Neuronal stem cell (in vitro differentiated cells): Measurements from ENCODE around the gene FAM3B.

Source experiments
- DNase-seq: peaks from one replicate; pipeline ENCODE4 v3.0.0-alpha.2; 2013; ENCODE audit warnings: low spot score
- H2AFZ ChIP-seq: one replicate; pipeline ENCODE4 v1.6.1; 2013; ENCODE audit warnings: mild to moderate bottlenecking, low read length, inconsistent platforms
- H2AK5ac ChIP-seq: 2 replicates; pipeline ENCODE4 v1.6.1; 2013; ENCODE audit warnings: low read depth, mild to moderate bottlenecking, inconsistent platforms, low read length, moderate library complexity, mixed read lengths
- H2BK120ac ChIP-seq: 2 replicates; pipeline ENCODE4 v1.6.1; 2013; ENCODE audit warnings: low read depth, mild to moderate bottlenecking, inconsistent platforms, low read length, moderate library complexity, mixed read lengths
- H2BK12ac ChIP-seq: one replicate; pipeline ENCODE4 v1.6.1; 2013; ENCODE audit warnings: low read length, inconsistent platforms
- H2BK15ac ChIP-seq: 2 replicates; pipeline ENCODE4 v1.6.1; 2013; ENCODE audit warnings: mild to moderate bottlenecking, low read length, inconsistent platforms, mixed read lengths
- H2BK5ac ChIP-seq: one replicate; pipeline ENCODE4 v1.6.1; 2013; ENCODE audit warnings: inconsistent platforms, mild to moderate bottlenecking, low read length, moderate library complexity
- H3K14ac ChIP-seq: one replicate; pipeline ENCODE4 v1.6.1; 2013; ENCODE audit warnings: low read length, inconsistent platforms
- H3K18ac ChIP-seq: 2 replicates; pipeline ENCODE4 v1.6.1; 2013; ENCODE audit warnings: low read length, inconsistent platforms
- H3K23ac ChIP-seq: 2 replicates; pipeline ENCODE4 v1.6.1; 2013; ENCODE audit warnings: low read depth, mild to moderate bottlenecking, mixed read lengths, low read length, inconsistent platforms; ENCODE audit not compliant: poor library complexity
- H3K27ac ChIP-seq: replicated peaks from 3 replicates; pipeline ENCODE4 v1.5.1; 2013; ENCODE audit warnings: low read length, inconsistent platforms
- H3K27me3 ChIP-seq, 3 experiments: 2 replicates each; pipeline ENCODE4 v1.6.1; 2013; ENCODE audit warnings: low read length in 3 of 3, mild to moderate bottlenecking in 2 of 3, inconsistent platforms in 1 of 3, low read depth in 1 of 3, mixed read lengths in 1 of 3, moderate library complexity in 1 of 3; ENCODE audit not compliant: control insufficient read depth in 3 of 3, insufficient read depth in 3 of 3
- H3K36me3 ChIP-seq, 2 donors: replicated peaks in 1 of 2; 2 replicates each; pipeline ENCODE4 v1.6.1; 2013; ENCODE audit warnings: low read length in 2 of 2; ENCODE audit not compliant: control insufficient read depth in 2 of 2, insufficient read depth in 2 of 2
- H3K4ac ChIP-seq: 2 replicates; pipeline ENCODE4 v1.6.1; 2013; ENCODE audit warnings: inconsistent platforms, mild to moderate bottlenecking, low read length, moderate library complexity
- H3K4me1 ChIP-seq, 2 donors: 1 replicate in 1 of 2; 2 replicates in 1 of 2; pipeline ENCODE4 v1.6.1; 2013; ENCODE audit warnings: low read length in 2 of 2, low read depth in 1 of 2; ENCODE audit not compliant: control insufficient read depth in 2 of 2, insufficient read depth in 1 of 2
- H3K4me2 ChIP-seq: one replicate; pipeline ENCODE4 v1.6.1; 2013; ENCODE audit warnings: mild to moderate bottlenecking, low read length, inconsistent platforms; ENCODE audit not compliant: insufficient read depth, poor library complexity, severe bottlenecking
- H3K4me3 ChIP-seq, 2 donors: 2 replicates each; pipeline ENCODE4 v1.5.1; 2013; ENCODE audit warnings: low read length in 2 of 2, mild to moderate bottlenecking in 2 of 2, inconsistent platforms in 1 of 2, moderate library complexity in 1 of 2
- H3K79me1 ChIP-seq: one replicate; pipeline ENCODE4 v1.6.1; 2013; ENCODE audit warnings: low read depth, mild to moderate bottlenecking, inconsistent platforms, low read length, moderate library complexity
- H3K9ac ChIP-seq: one replicate; pipeline ENCODE4 v1.6.1; 2013; ENCODE audit warnings: mild to moderate bottlenecking, low read depth, low read length, inconsistent platforms; ENCODE audit not compliant: poor library complexity
- H3K9me3 ChIP-seq, 2 donors: replicated peaks in 1 of 2; 2 replicates each; pipeline versions ENCODE3 to v1.6.1; 2013; ENCODE audit warnings: low read length in 2 of 2, mild to moderate bottlenecking in 2 of 2, inconsistent platforms in 1 of 2, low read depth in 1 of 2, mixed read lengths in 1 of 2, moderate library complexity in 1 of 2; ENCODE audit not compliant: control insufficient read depth in 2 of 2, insufficient read depth in 1 of 2
- H4K8ac ChIP-seq: one replicate; pipeline ENCODE4 v1.6.1; 2013; ENCODE audit warnings: low read depth, mild to moderate bottlenecking, inconsistent platforms, low read length, moderate library complexity
- H4K91ac ChIP-seq: one replicate; pipeline ENCODE4 v1.6.1; 2013; ENCODE audit warnings: low read length, low read depth, mild to moderate bottlenecking, inconsistent platforms; ENCODE audit not compliant: poor library complexity
- WGBS, 2 donors: extraction: QIAGEN DNeasy Blood & Tissue Kit; methylation state at CpG; one replicate each; pipeline ENCODE4 v1.1.7; 2013; ENCODE audit warnings: missing lambda C conversion rate in 2 of 2, mixed read lengths in 1 of 2; ENCODE audit not compliant: insufficient read length in 2 of 2, insufficient replicate concordance in 1 of 2; ENCODE audit errors: extremely low coverage in 2 of 2; 5-methylcytosine and 5-hydroxymethylcytosine counted together

Gene FAM3B

GRCh38 chr21:41325138-41325912 lies 8.7 kb downstream of the FAM3B start:
- H2AFZ ChIP-seq: no peak overlapping the region
- H3K36me3 ChIP-seq: no peaks in the 10 kb centered on the region
- WGBS, 2 donors: no CpG with 5 or more reads among the region's 7 CpGs
- no peak overlapping the region for H3K4ac ChIP-seq
- peaks cover 0 to 5% of the 10 kb centered on the region in 2 donors for H3K4me1 ChIP-seq
- no peak overlapping the region for H3K4me3 ChIP-seq
- H3K4me2 ChIP-seq: no peak overlapping the region
- no peaks in the 10 kb centered on the region for H3K27me3 ChIP-seq
- H3K27ac ChIP-seq: no peak overlapping the region
- H4K91ac ChIP-seq: no peak overlapping the region
- no peak overlapping the region for H2AK5ac ChIP-seq
- no peak for DNase-seq
- H3K23ac ChIP-seq: no peak overlapping the region
- no peaks in the 10 kb centered on the region for H3K9me3 ChIP-seq
- H4K8ac ChIP-seq: no peak overlapping the region
- no peak overlapping the region for H2BK120ac ChIP-seq
- H3K9ac ChIP-seq: no peak overlapping the region
- no peak overlapping the region for H3K14ac ChIP-seq
- no peaks in the 10 kb centered on the region for H3K79me1 ChIP-seq
- H2BK5ac ChIP-seq: no peak overlapping the region
- no peak overlapping the region for H3K18ac ChIP-seq
- H2BK15ac ChIP-seq: no peak overlapping the region
- no peak overlapping the region for H2BK12ac ChIP-seq

DNA sequence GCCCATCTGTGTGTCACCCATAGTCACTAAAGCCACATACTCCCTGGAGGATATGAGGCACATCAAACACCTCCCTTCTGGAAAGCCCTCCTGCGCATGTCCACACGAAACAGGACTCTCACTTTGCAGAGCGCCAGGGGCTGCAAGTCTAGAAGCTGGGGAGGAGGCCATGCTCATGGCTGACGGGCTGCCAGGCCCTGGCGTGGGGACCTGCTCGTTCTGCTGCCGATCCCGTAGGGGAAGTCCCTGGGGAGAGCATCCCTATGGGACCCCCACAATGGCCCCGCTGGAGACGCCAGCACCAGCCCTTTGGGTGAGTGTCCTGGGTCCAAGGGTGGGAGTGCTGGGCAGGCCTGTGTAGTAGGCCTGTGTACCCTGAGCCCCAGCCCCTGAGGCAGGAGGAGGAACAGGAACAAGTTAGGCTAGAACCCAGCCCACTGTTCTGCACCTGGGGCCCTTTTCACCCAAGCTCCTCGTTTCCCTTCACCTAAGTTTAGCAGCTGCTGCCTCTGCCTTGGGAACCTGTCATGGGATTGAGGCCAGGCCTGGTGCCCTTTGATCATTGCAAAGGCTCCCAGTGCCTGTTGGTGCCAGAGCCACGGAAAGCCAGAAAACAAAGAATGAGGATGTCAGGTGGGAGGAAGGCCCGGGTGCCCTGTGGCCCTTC lies 9.9 kb downstream of the FAM3B start:
- no peak overlapping the region for H2AK5ac ChIP-seq
- no peaks in the 10 kb centered on the region for H3K27me3 ChIP-seq
- DNase-seq: no peak
- no peak overlapping the region for H3K14ac ChIP-seq
- no peak overlapping the region for H2BK15ac ChIP-seq
- no peaks in the 10 kb centered on the region for H3K79me1 ChIP-seq
- H2BK5ac ChIP-seq: no peak overlapping the region
- H3K36me3 ChIP-seq: no peaks in the 10 kb centered on the region
- no peak overlapping the region for H3K9ac ChIP-seq
- H2BK120ac ChIP-seq: no peak overlapping the region
- no peak overlapping the region for H4K91ac ChIP-seq
- H2AFZ ChIP-seq: no peak overlapping the region
- H4K8ac ChIP-seq: no peak overlapping the region
- no peak overlapping the region for H3K18ac ChIP-seq
- no peaks in the 10 kb centered on the region for H3K9me3 ChIP-seq
- no peak overlapping the region for H3K4me3 ChIP-seq
- no peak overlapping the region for H2BK12ac ChIP-seq
- no peak overlapping the region for H3K27ac ChIP-seq
- H3K4me2 ChIP-seq: no peak overlapping the region
- H3K23ac ChIP-seq: no peak overlapping the region
- no peak overlapping the region for H3K4ac ChIP-seq
- WGBS, 2 donors: no CpG with 5 or more reads among the region's 13 CpGs
- peaks cover 0 to 5% of the 10 kb centered on the region in 2 donors for H3K4me1 ChIP-seq

DNA sequence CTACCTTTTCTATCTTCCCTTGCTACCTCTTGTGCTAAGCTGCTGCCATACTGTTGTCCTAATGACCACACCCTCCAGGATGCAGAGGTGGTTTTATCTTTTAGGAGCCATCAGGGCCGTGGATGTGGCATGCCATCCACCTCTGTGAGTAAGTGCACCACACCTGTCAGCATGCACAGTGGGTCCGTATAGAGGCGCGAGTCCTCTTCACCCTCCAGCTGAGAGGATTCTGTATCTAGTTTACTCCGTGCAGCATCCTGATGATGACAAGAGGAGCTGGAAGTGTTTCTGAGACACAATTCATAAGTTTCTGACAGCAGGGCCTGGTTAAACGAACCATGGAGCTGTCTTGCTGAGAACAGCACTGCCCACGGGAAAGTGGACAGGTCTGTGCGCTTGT lies 11.2 kb downstream of the FAM3B start:
- H2BK120ac ChIP-seq: no peak overlapping the region
- H2BK15ac ChIP-seq: no peak overlapping the region
- H2AFZ ChIP-seq: no peak overlapping the region
- no peaks in the 10 kb centered on the region for H3K36me3 ChIP-seq
- H2AK5ac ChIP-seq: no peak overlapping the region
- H4K91ac ChIP-seq: no peak overlapping the region
- H3K79me1 ChIP-seq: no peaks in the 10 kb centered on the region
- H3K9me3 ChIP-seq: no peaks in the 10 kb centered on the region
- H3K18ac ChIP-seq: no peak overlapping the region
- peaks cover 0 to 1% of the 10 kb centered on the region in 2 donors for H3K4me1 ChIP-seq
- no peak overlapping the region for H3K14ac ChIP-seq
- no peak overlapping the region for H3K9ac ChIP-seq
- H4K8ac ChIP-seq: no peak overlapping the region
- no peak for DNase-seq
- H3K4ac ChIP-seq: no peak overlapping the region
- H3K23ac ChIP-seq: no peak overlapping the region
- no peak overlapping the region for H3K4me3 ChIP-seq
- no peak overlapping the region for H3K4me2 ChIP-seq
- H3K27me3 ChIP-seq: no peaks in the 10 kb centered on the region
- no peak overlapping the region for H2BK12ac ChIP-seq
- H3K27ac ChIP-seq: no peak overlapping the region
- H2BK5ac ChIP-seq: no peak overlapping the region
- WGBS, 2 donors: no CpG with 5 or more reads among the region's 8 CpGs
